ENCODE data around the gene RIMS3. TPM values are rescaled to one million over a fixed set of nuclear protein-coding genes. Genes with fewer than 3 reads are reported as not detected.

RIMS3 gene
- total RNA-seq, 2 donors from 2014 or later, result 1.4 to 5.5 TPM

DNA sequence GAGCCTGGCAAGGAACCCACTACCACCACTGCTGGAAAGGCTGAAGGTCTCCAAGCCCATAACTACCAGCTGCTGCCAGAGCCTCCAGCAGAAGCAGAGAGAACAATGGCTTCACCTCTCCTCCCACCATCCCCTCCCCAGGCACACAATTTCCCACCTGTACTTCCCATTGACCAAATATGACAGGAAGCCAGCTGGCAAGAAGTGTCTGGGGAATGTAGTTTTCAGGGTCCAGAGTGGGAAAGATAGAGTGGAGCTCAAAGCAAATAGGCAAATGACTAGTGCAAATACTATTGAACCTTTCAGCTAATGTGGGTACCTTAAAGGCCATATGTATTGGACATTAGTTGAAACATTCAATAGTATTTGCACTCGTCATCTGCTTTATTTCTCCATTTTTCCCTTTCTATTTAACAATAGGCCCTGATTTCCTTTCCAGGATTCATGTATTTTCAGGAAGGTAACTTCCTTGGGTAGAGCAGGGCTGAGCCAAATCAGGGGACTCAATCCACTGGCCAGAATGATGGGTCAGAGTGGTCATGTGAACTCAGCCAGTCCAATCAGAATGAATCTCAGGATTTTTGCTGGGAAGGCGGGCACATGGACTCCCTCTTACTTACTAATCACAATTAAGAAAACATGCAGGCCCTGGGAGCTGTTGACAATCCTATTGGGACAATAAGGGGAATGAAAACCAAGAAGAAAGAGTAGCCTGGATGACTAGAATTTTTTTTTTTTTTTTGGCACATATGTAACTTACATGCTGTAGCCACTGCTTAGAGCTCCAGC is 13.9 kb upstream of the RIMS3 start:
- Histone ChIP-seq H3K9me3 (no peaks in the 10 kb centered on the region), H3K27me3 (no peaks in the 10 kb centered on the region), H3K4me1 (peaks cover 0 to 6% of the 10 kb centered on the region in 2 donors), H3K36me3 (no peaks in the 10 kb centered on the region), H3K4me3 (no peak overlapping the region), H3K27ac (no peak overlapping the region)
- no peak for DNase-seq (ENCODE audit: low spot score)
- TF ChIP-seq CTCF (IDR thresholded peaks at IDR 0.05), result no peak

DNA sequence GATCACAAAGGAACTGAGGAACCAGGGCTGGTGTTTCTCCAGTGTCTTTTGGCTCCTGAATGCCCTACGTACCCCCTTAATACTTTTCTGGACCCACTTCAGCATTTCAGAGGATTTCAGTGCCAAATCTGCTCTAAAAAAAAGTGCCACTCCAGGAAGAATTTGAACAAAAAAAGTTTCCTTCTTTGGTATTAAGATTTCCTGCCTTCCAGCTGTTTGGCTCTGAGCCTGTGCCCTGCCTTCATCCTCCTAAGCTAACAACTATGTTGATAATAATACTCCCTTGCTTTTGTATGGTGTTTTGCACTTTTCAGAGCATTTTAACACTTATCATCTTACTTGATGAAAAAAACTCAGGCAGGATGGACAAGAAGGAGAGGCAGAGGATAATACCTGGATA is 11.0 kb upstream of the RIMS3 start:
- TF ChIP-seq CTCF (IDR thresholded peaks at IDR 0.05), result no peak
- Histone ChIP-seq H3K27ac (no peak overlapping the region), H3K4me1 (peaks cover 0 to 6% of the 10 kb centered on the region in 2 donors), H3K9me3 (no peaks in the 10 kb centered on the region), H3K36me3 (no peaks in the 10 kb centered on the region), H3K27me3 (no peaks in the 10 kb centered on the region), H3K4me3 (no peak overlapping the region)
- no peak for DNase-seq (ENCODE audit: low spot score)

GRCh38 chr1:40673452-40673851 is 8.0 kb upstream of the RIMS3 start:
- H3K27me3 ChIP-seq, result no peaks in the 10 kb centered on the region
- no peak for TF ChIP-seq CTCF (IDR thresholded peaks at IDR 0.05)
- no peak overlapping the region for H3K4me3 ChIP-seq
- peaks cover 0 to 6% of the 10 kb centered on the region in 2 donors for H3K4me1 ChIP-seq
- no peak for DNase-seq (ENCODE audit: low spot score)
- no peaks in the 10 kb centered on the region for H3K36me3 ChIP-seq
- H3K9me3 ChIP-seq, result no peaks in the 10 kb centered on the region
- H3K27ac ChIP-seq, result no peak overlapping the region

GRCh38 chr1:40668769-40669525 is 3.5 kb upstream of the RIMS3 start:
- H3K4me3 ChIP-seq, result no peak overlapping the region
- no peaks in the 10 kb centered on the region for H3K36me3 ChIP-seq
- DNase-seq (ENCODE audit: low spot score), result peak; percentile 68
- TF ChIP-seq CTCF (IDR thresholded peaks at IDR 0.05), result peak; percentile 95 to 97
- no peak overlapping the region for H3K27ac ChIP-seq
- H3K27me3 ChIP-seq, result no peaks in the 10 kb centered on the region
- H3K9me3 ChIP-seq, result no peaks in the 10 kb centered on the region
- peaks cover 0 to 18% of the 10 kb centered on the region in 2 donors for H3K4me1 ChIP-seq

- no peak for TF ChIP-seq CTCF (IDR thresholded peaks at IDR 0.05)
- H3K9me3 ChIP-seq, result no peaks in the 10 kb centered on the region
- DNase-seq (ENCODE audit: low spot score), result no peak
- peak overlapping the region; percentile 67 to 77 for H3K4me3 ChIP-seq
- H3K4me1 ChIP-seq, result peaks cover 0 to 31% of the 10 kb centered on the region in 2 donors
- no peaks in the 10 kb centered on the region for H3K36me3 ChIP-seq
- H3K27me3 ChIP-seq, result no peaks in the 10 kb centered on the region
- H3K27ac ChIP-seq, result no peak overlapping the region
Measured at GRCh38 chr1:40664791-40665190, 691 bp downstream of the RIMS3 start.

All from right atrium auricular region (tissue), 2 donors.